HCT116 (cell line): ENCODE data around the gene TTC27. TPM values are rescaled to one million over a fixed set of nuclear protein-coding genes. Genes with fewer than 3 reads are reported as not detected.
"Not testable (repeated sequence)": the region's sequence is repeated elsewhere in the genome, so short reads cannot be mapped to it uniquely, and the experiment has no call there.

ENCODE experiments used
- ATAC-seq: fragments of 200-7000 bp; cut with Tn5 transposase; 2 replicates; pipeline ENCODE4 v1.9.1; 2020; ENCODE audit warnings: mild to moderate bottlenecking, moderate library complexity
- BruUV-seq: library from RNA; stranded (reverse); fragments of 400-500 nt; replicated peaks from 2 replicates; lab custom pipeline; 2021; lab: Mats Ljungman, UMichigan
- CTCF ChIA-PET: fragments of 300-600 bp; sonication (Branson Sonifier 250); formaldehyde crosslinking; loops from one replicate; lab custom pipeline; 2021; ENCODE audit warnings: antibody characterized with exemption; lab: Charles Lee
- POLR2A ChIA-PET: fragments of 300-600, 350-600 bp; sonication (Branson Sonifier 250); formaldehyde crosslinking; loops from one replicate; lab custom pipeline; 2021; ENCODE audit warnings: antibody characterized with exemption; lab: Charles Lee
- RAD21 ChIA-PET, 2 experiments: fragments of 300-600 bp; sonication (Branson Sonifier 250); formaldehyde crosslinking; loops; one replicate each; lab custom pipeline; 2023; ENCODE audit warnings: low total read pairs in 2 of 2; ENCODE audit not compliant: uncharacterized antibody in 2 of 2, unreplicated experiment in 2 of 2, low non-redundant PET in 1 of 2; lab: Charles Lee
- DNase-seq: peaks from one replicate; pipeline ENCODE4 v3.0.0-alpha.2; 2010; ENCODE audit warnings: low read depth, low spot score
- H2AFZ ChIP-seq: fragments of 200-600 bp; shearing (Covaris generic), sonication (generic); 2 replicates; pipeline ENCODE4 v1.6.1; 2017; ENCODE audit warnings: low read depth, mixed run types, mixed read lengths, antibody characterized with exemption, low read length; ENCODE audit not compliant: poor library complexity, severe bottlenecking
- H3K27ac ChIP-seq: 2 replicates; pipeline ENCODE4 v1.5.1; 2012; ENCODE audit warnings: low read depth, low read length
- H3K27me3 ChIP-seq: fragments of 200-600 bp; sonication (generic); 2 replicates; pipeline ENCODE4 v1.6.1; 2016; ENCODE audit warnings: mixed run types, low read length, mixed read lengths; ENCODE audit not compliant: insufficient read depth
- H3K36me3 ChIP-seq, 2 experiments: fragments of 200-500 bp in 1 of 2; fragments of 200-600 bp in 1 of 2; sonication (Bioruptor generic) in 1 of 2; sonication (generic) in 1 of 2; 2 replicates each; pipeline versions ENCODE4 v1.5.1 to v1.6.1; 2014 to 2016; ENCODE audit warnings: low read length in 2 of 2, inconsistent platforms in 1 of 2, mixed read lengths in 1 of 2, mixed run types in 1 of 2; ENCODE audit not compliant: insufficient read depth in 2 of 2, control insufficient read depth in 1 of 2
- H3K4me1 ChIP-seq, 2 experiments: fragments of 200-600 bp in 1 of 2; sonication (generic) in 1 of 2; 2 replicates each; pipeline versions ENCODE4 v1.5.1 to v1.6.1; 2012 to 2017; ENCODE audit warnings: low read length in 2 of 2, inconsistent platforms in 1 of 2, mild to moderate bottlenecking in 1 of 2, mixed read lengths in 1 of 2, mixed run types in 1 of 2, moderate library complexity in 1 of 2; ENCODE audit not compliant: insufficient read depth in 2 of 2, control insufficient read depth in 1 of 2
- H3K4me2 ChIP-seq: fragments of 200-600 bp; sonication (generic); 2 replicates; pipeline ENCODE4 v1.6.1; 2017; ENCODE audit warnings: mixed run types, low read length, mixed read lengths
- H3K4me3 ChIP-seq, 2 experiments: fragments of 200-600 bp in 1 of 2; sonication (generic) in 1 of 2; replicated peaks in 1 of 2; 2 replicates each; pipeline ENCODE4 v1.5.1; 2011 to 2016; ENCODE audit warnings: low read length in 2 of 2, control low read depth in 1 of 2, low read depth in 1 of 2, mild to moderate bottlenecking in 1 of 2, mixed read lengths in 1 of 2, mixed run types in 1 of 2
- H3K79me2 ChIP-seq: fragments of 200-600 bp; sonication (generic); 2 replicates; pipeline ENCODE4 v1.6.1; 2017; ENCODE audit warnings: mild to moderate bottlenecking, mixed run types, low read length, moderate library complexity, mixed read lengths; ENCODE audit not compliant: insufficient read depth
- H3K9ac ChIP-seq: fragments of 200-600 bp; sonication (generic); 2 replicates; pipeline ENCODE4 v1.6.1; 2016; ENCODE audit warnings: low read length, mixed read lengths
- H3K9me2 ChIP-seq: fragments of 200-600 bp; sonication (generic), shearing (Covaris generic); 2 replicates; pipeline ENCODE4 v1.6.1; 2017; ENCODE audit warnings: mixed run types, mild to moderate bottlenecking, moderate library complexity; ENCODE audit not compliant: insufficient read depth
- H3K9me3 ChIP-seq, 2 experiments: fragments of 200-500 bp in 1 of 2; fragments of 200-600 bp in 1 of 2; sonication (Bioruptor generic) in 1 of 2; sonication (generic) in 1 of 2; 2 replicates each; pipeline ENCODE4 v1.6.1; 2014 to 2017; ENCODE audit warnings: low read length in 2 of 2, mixed read lengths in 2 of 2, inconsistent platforms in 1 of 2, low read depth in 1 of 2, mild to moderate bottlenecking in 1 of 2, mixed run types in 1 of 2, moderate library complexity in 1 of 2; ENCODE audit not compliant: control insufficient read depth in 1 of 2, insufficient read depth in 1 of 2
- H4K20me1 ChIP-seq: fragments of 200-600 bp; sonication (generic), shearing (Covaris generic); 2 replicates; pipeline ENCODE4 v1.6.1; 2017; ENCODE audit warnings: mixed run types, mild to moderate bottlenecking, moderate library complexity; ENCODE audit not compliant: insufficient read depth
- ATF3 ChIP-seq: IDR thresholded peaks from 2 replicates; pipeline ENCODE4 v1.6.1; 2012
- CEBPB ChIP-seq: IDR thresholded peaks from 2 replicates; pipeline ENCODE4 v1.6.1; 2012; ENCODE audit warnings: low read depth
- EGR1 ChIP-seq: IDR thresholded peaks from 2 replicates; pipeline ENCODE4 v1.6.1; 2012; ENCODE audit warnings: low read depth
- ELF1 ChIP-seq: IDR thresholded peaks from 2 replicates; pipeline ENCODE4 v1.6.1; 2012; ENCODE audit warnings: low read depth, borderline replicate concordance
- EZH2 ChIP-seq: fragments of 200-600 bp; sonication (generic); IDR thresholded peaks from 2 replicates; pipeline ENCODE4 v1.6.1; 2017; ENCODE audit warnings: antibody characterized with exemption, mixed run types
- POLR2AphosphoS5 ChIP-seq: IDR thresholded peaks from 2 replicates; pipeline ENCODE4 v1.6.1; 2011; ENCODE audit warnings: mild to moderate bottlenecking, low read depth, low read length, moderate library complexity
- intact Hi-C: fragments of 100-400 bp; cut with micrococcal nuclease; formaldehyde crosslinking; loops from 2 replicates; pipeline ENCODE4 v1.10.0; 2022
- total RNA-seq: library from RNA; stranded (reverse); gene quantifications from one replicate; pipeline ENCODE4 v1.2.1, GENCODE V29; 2021; ENCODE audit not compliant: unreplicated experiment
- TF ChIP-seq, protein P1 (sequence below): IDR thresholded peaks from 2 replicates; pipeline ENCODE4 v1.6.1; 2012

TTC27 gene
- total RNA-seq, 1 experiment from 2014 or later = 24.4 TPM

GRCh38 chr2:32754676-32755075 lies 126.8 kb downstream of the TTC27 start:
- BruUV-seq, H3K4me1 ChIP-seq, H3K9me3 ChIP-seq, H3K9ac ChIP-seq, H3K27ac ChIP-seq, intact Hi-C loops, H3K4me3 ChIP-seq, H3K9me2 ChIP-seq, H3K4me2 ChIP-seq, DNase-seq, CTCF ChIA-PET, H4K20me1 ChIP-seq, POLR2A ChIA-PET, H3K27me3 ChIP-seq, H3K36me3 ChIP-seq, H2AFZ ChIP-seq, RAD21 ChIA-PET, ATAC-seq, H3K79me2 ChIP-seq: not testable (repeated sequence)

- ChIA-PET RAD21 (no interaction called here), POLR2A (no interaction called here), CTCF (no interaction called here)
- H3K36me3 ChIP-seq = no peaks in the 10 kb centered on the region
- intact Hi-C loops = no loop called here
- no peaks in the 10 kb centered on the region for H3K9me2 ChIP-seq
- no peak for DNase-seq
- no peak overlapping the region for H3K9ac ChIP-seq
- H3K79me2 ChIP-seq = no peaks in the 10 kb centered on the region
- H3K4me3 ChIP-seq = no peak overlapping the region
- H2AFZ ChIP-seq = no peak overlapping the region
- no peaks in the 10 kb centered on the region for H3K4me1 ChIP-seq
- no peak for ATAC-seq
- BruUV-seq = no TSS peak
- TF ChIP-seq ELF1 (no peak), ATF3 (no peak), EZH2 (no peak), CEBPB (no peak), POLR2AphosphoS5 (no peak), EGR1 (no peak)
- TF ChIP-seq, protein P1, sequence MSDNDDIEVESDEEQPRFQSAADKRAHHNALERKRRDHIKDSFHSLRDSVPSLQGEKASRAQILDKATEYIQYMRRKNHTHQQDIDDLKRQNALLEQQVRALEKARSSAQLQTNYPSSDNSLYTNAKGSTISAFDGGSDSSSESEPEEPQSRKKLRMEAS = no peak
- no peaks in the 10 kb centered on the region for H3K27me3 ChIP-seq
- no peak overlapping the region for H3K4me2 ChIP-seq
- no peak overlapping the region for H3K27ac ChIP-seq
- no peaks in the 10 kb centered on the region for H4K20me1 ChIP-seq
- no peaks in the 10 kb centered on the region for H3K9me3 ChIP-seq
Observed at GRCh38 chr2:32755666-32756065, 127.8 kb downstream of the TTC27 start.
